T-cell (primary cell): ENCODE results near the gene MYO1D. TPM values are rescaled to one million over a fixed set of nuclear protein-coding genes. Genes with fewer than 3 reads are reported as not detected.

Source experiments
- ATAC-seq, 4 experiments: fragments of 200-7000 bp in 3 of 4; fragments of 150-1000 bp in 1 of 4; cut with Tn5 transposase; replicated peaks in 1 of 4; 1 replicate in 3 of 4; 2 replicates in 1 of 4; pipeline ENCODE4 v1.10.0; 2021; ENCODE audit warnings: moderate library complexity in 3 of 4, mild to moderate bottlenecking in 2 of 4, moderate number of reproducible peaks in 1 of 4
- CTCF ChIA-PET, 2 donors: fragments of 300-600 bp; sonication (Branson Sonifier 250); formaldehyde crosslinking; loops; one replicate each; lab custom pipeline; 2022; ENCODE audit warnings: antibody characterized with exemption in 2 of 2; lab: Charles Lee
- POLR2A ChIA-PET, 2 donors: fragments of 300-600 bp; sonication (Branson Sonifier 250); formaldehyde crosslinking; loops; one replicate each; lab custom pipeline; 2022; ENCODE audit warnings: antibody characterized with exemption in 2 of 2; lab: Charles Lee
- DNase-seq, 35 experiments: peaks; one replicate each; pipeline versions ENCODE4 v3.0.0 to v3.0.0-alpha.2; 2013 to 2023
- H3K27ac ChIP-seq: one replicate; pipeline ENCODE4 v1.5.1; 2013; ENCODE audit warnings: low read length
- H3K27me3 ChIP-seq, 2 experiments: replicated peaks in 1 of 2; 1 replicate in 1 of 2; 2 replicates in 1 of 2; pipeline versions ENCODE4 v1.6.1 to v1.7.0; 2013; ENCODE audit warnings: low read length in 1 of 2, mixed read lengths in 1 of 2; ENCODE audit not compliant: control insufficient read depth in 2 of 2, insufficient read depth in 2 of 2; ENCODE audit errors: extremely low read depth in 1 of 2
- H3K36me3 ChIP-seq, 2 donors: 1 replicate in 1 of 2; 2 replicates in 1 of 2; pipeline versions ENCODE4 v1.6.1 to v1.7.0; 2013; ENCODE audit warnings: low read length in 1 of 2; ENCODE audit not compliant: control insufficient read depth in 2 of 2, insufficient read depth in 1 of 2; ENCODE audit errors: extremely low read depth in 1 of 2
- H3K4me1 ChIP-seq, 2 experiments: 1 replicate in 1 of 2; 2 replicates in 1 of 2; pipeline versions ENCODE4 v1.6.1 to v1.7.0; 2013; ENCODE audit warnings: low read length in 2 of 2, mixed read lengths in 1 of 2; ENCODE audit not compliant: insufficient read depth in 2 of 2, control insufficient read depth in 1 of 2; ENCODE audit errors: extremely low read depth in 1 of 2
- H3K4me3 ChIP-seq, 2 donors: 1 replicate in 1 of 2; 2 replicates in 1 of 2; pipeline versions ENCODE4 v1.5.1 to v1.7.0; 2013; ENCODE audit warnings: mild to moderate bottlenecking in 2 of 2, low read length in 1 of 2, moderate library complexity in 1 of 2; ENCODE audit not compliant: control insufficient read depth in 1 of 2; ENCODE audit errors: extremely low read depth in 1 of 2
- H3K9me3 ChIP-seq: 2 replicates; pipeline ENCODE4 v1.7.0; 2013
- H3K27ac Mint-ChIP-seq, 2 donors: one replicate each; pipeline ENCODE4 v1.8.0; 2020 to 2021; ENCODE audit warnings: mild to moderate bottlenecking in 2 of 2, mixed read lengths in 2 of 2
- H3K27me3 Mint-ChIP-seq, 2 donors: one replicate each; pipeline ENCODE4 v1.8.0; 2021 to 2022; ENCODE audit warnings: mixed read lengths in 2 of 2
- H3K36me3 Mint-ChIP-seq: one replicate; pipeline ENCODE4 v1.8.0; 2021; ENCODE audit warnings: mixed read lengths
- H3K4me1 Mint-ChIP-seq, 3 donors: one replicate each; pipeline ENCODE4 v1.8.0; 2020 to 2022; ENCODE audit warnings: mixed read lengths in 3 of 3, mild to moderate bottlenecking in 1 of 3
- H3K4me3 Mint-ChIP-seq, 3 donors: one replicate each; pipeline ENCODE4 v1.8.0; 2020 to 2022; ENCODE audit warnings: mild to moderate bottlenecking in 3 of 3, mixed read lengths in 3 of 3, moderate library complexity in 3 of 3
- H3K9me3 Mint-ChIP-seq, 3 donors: one replicate each; pipeline ENCODE4 v1.8.0; 2020 to 2022; ENCODE audit warnings: mixed read lengths in 3 of 3
- WGBS: methylation state at CpG from one replicate; pipeline ENCODE4 v1.1.5; 2013; ENCODE audit warnings: missing lambda C conversion rate; ENCODE audit not compliant: insufficient coverage; 5-methylcytosine and 5-hydroxymethylcytosine counted together
- total RNA-seq, 35 experiments: library from RNA in 6 of 35; stranded (reverse) in 6 of 35; fragments of 120-200 nt in 1 of 35; gene quantifications; one replicate each; pipeline versions ENCODE4 v1.2.1 to v1.2.4 and lab custom pipeline; 2013 to 2026

The MYO1D gene
- total RNA-seq, 5 donors from 2014 or later (not counting 1 experiment from before 2014, with no cell fraction given), result 8.3 to 11.1 (median 9.5) TPM

- Mint-ChIP-seq H3K27me3 (peaks cover 2 to 8% of the 10 kb centered on the region in 2 donors), H3K9me3 (no peaks in the 10 kb centered on the region), H3K36me3 (no peaks in the 10 kb centered on the region), H3K4me1 (no peaks in the 10 kb centered on the region), H3K27ac (no peak overlapping the region), H3K4me3 (no peak overlapping the region)
- H3K36me3 ChIP-seq, result no peaks in the 10 kb centered on the region
- H3K4me3 ChIP-seq, result no peak overlapping the region
- CTCF ChIA-PET, result interaction anchor here in 1 of 2 donors (1.3 kb wide), 1 partner anchor 8 kb away, joined by 4 read pairs; the partner anchor contains the start of gene MYO1D
- POLR2A ChIA-PET, result interaction anchor here in 1 of 2 donors (0.6 kb wide), 1 partner anchor 77 kb away, joined by 3 read pairs; no protein-coding TSS in a partner anchor
- DNase-seq (no peak), ATAC-seq (no peak)
- no peaks in the 10 kb centered on the region for H3K4me1 ChIP-seq
- H3K27me3 ChIP-seq, result no peaks in the 10 kb centered on the region
- no peaks in the 10 kb centered on the region for H3K9me3 ChIP-seq
- H3K27ac ChIP-seq, result no peak overlapping the region
- WGBS, result 80% methylated on average over 2 of the region's 6 CpGs
Observed at GRCh38 chr17:32869345-32870026, 7.4 kb downstream of the MYO1D start.

- Histone ChIP-seq H3K9me3 (no peaks in the 10 kb centered on the region), H3K4me3 (no peak overlapping the region), H3K36me3 (no peaks in the 10 kb centered on the region), H3K27ac (no peak overlapping the region), H3K4me1 (no peaks in the 10 kb centered on the region), H3K27me3 (no peaks in the 10 kb centered on the region)
- CTCF ChIA-PET, result interaction anchor here in 1 of 2 donors (3.2 kb wide), 1 partner anchor 12 kb away, joined by 7 read pairs; the partner anchor contains the start of gene MYO1D
- WGBS, result no CpG with 5 or more reads among the region's 4 CpGs
- Mint-ChIP-seq H3K9me3 (no peaks in the 10 kb centered on the region), H3K4me1 (no peaks in the 10 kb centered on the region), H3K27me3 (peaks cover 4 to 13% of the 10 kb centered on the region in 2 donors), H3K36me3 (no peaks in the 10 kb centered on the region), H3K27ac (no peak overlapping the region), H3K4me3 (no peak overlapping the region)
- ATAC-seq, result no peak
- POLR2A ChIA-PET, result no interaction called here
- no peak for DNase-seq
Observed at GRCh38 chr17:32865141-32865540, 11.8 kb downstream of the MYO1D start.

- H3K27me3 ChIP-seq, result peaks cover 0 to 2% of the 10 kb centered on the region in 2 experiments
- no peak overlapping the region for H3K27ac Mint-ChIP-seq
- DNase-seq (no peak), ATAC-seq (no peak)
- H3K36me3 ChIP-seq, result no peaks in the 10 kb centered on the region
- H3K4me3 ChIP-seq, result no peak overlapping the region
- POLR2A ChIA-PET, result no interaction called here
- no peaks in the 10 kb centered on the region for H3K9me3 ChIP-seq
- H3K36me3 Mint-ChIP-seq, result no peaks in the 10 kb centered on the region
- CTCF ChIA-PET, result interaction anchor here in 1 of 2 donors (0.5 to 3.2 kb wide), 3 partner anchors 13 to 1996 kb away, joined by 3 to 7 read pairs (median 5); partner anchors contain the start of gene MYO1D
- peaks cover 4 to 13% of the 10 kb centered on the region in 2 donors for H3K27me3 Mint-ChIP-seq
- no peaks in the 10 kb centered on the region for H3K4me1 Mint-ChIP-seq
- H3K4me1 ChIP-seq, result no peaks in the 10 kb centered on the region
- no peak overlapping the region for H3K27ac ChIP-seq
- no peaks in the 10 kb centered on the region for H3K9me3 Mint-ChIP-seq
- WGBS, result no CpG with 5 or more reads among the region's 1 CpG
- H3K4me3 Mint-ChIP-seq, result no peak overlapping the region
Observed at GRCh38 chr17:32863559-32863958, 13.4 kb downstream of the MYO1D start.

GRCh38 chr17:32862940-32863339 lies 14.0 kb downstream of the MYO1D start:
- Histone ChIP-seq H3K4me3 (no peak overlapping the region), H3K9me3 (no peaks in the 10 kb centered on the region), H3K27me3 (peaks cover 0 to 2% of the 10 kb centered on the region in 2 experiments), H3K4me1 (no peaks in the 10 kb centered on the region), H3K36me3 (no peaks in the 10 kb centered on the region), H3K27ac (no peak overlapping the region)
- WGBS, result 90% methylated on average over 2 of the region's 2 CpGs
- H3K36me3 Mint-ChIP-seq, result no peaks in the 10 kb centered on the region
- no peaks in the 10 kb centered on the region for H3K4me1 Mint-ChIP-seq
- DNase-seq (no peak), ATAC-seq (no peak)
- H3K27me3 Mint-ChIP-seq, result peaks cover 4 to 13% of the 10 kb centered on the region in 2 donors
- ChIA-PET POLR2A (no interaction called here), CTCF (interaction anchor here in 1 of 2 donors (0.5 to 3.2 kb wide), 3 partner anchors 14 to 1995 kb away, joined by 3 to 7 read pairs (median 5); partner anchors contain the start of gene MYO1D)
- no peak overlapping the region for H3K4me3 Mint-ChIP-seq
- H3K27ac Mint-ChIP-seq, result no peak overlapping the region
- H3K9me3 Mint-ChIP-seq, result no peaks in the 10 kb centered on the region

- no peaks in the 10 kb centered on the region for H3K36me3 ChIP-seq
- peaks cover 2% of the 10 kb centered on the region for H3K36me3 Mint-ChIP-seq
- no peak overlapping the region for H3K27ac Mint-ChIP-seq
- no peaks in the 10 kb centered on the region for H3K9me3 ChIP-seq
- no peaks in the 10 kb centered on the region for H3K4me1 Mint-ChIP-seq
- no peak overlapping the region for H3K4me3 ChIP-seq
- ChIA-PET CTCF (no interaction called here), POLR2A (interaction anchor here in 1 of 2 donors (0.6 kb wide), 1 partner anchor 11 kb away, joined by 6 read pairs; no protein-coding TSS in a partner anchor)
- no peaks in the 10 kb centered on the region for H3K9me3 Mint-ChIP-seq
- peaks cover 0 to 2% of the 10 kb centered on the region in 2 experiments for H3K27me3 ChIP-seq
- H3K27ac ChIP-seq, result no peak overlapping the region
- peaks cover 4 to 13% of the 10 kb centered on the region in 2 donors for H3K27me3 Mint-ChIP-seq
- ATAC-seq (no peak), DNase-seq (no peak)
- WGBS, result 100% methylated on average over 2 of the region's 4 CpGs
- no peaks in the 10 kb centered on the region for H3K4me1 ChIP-seq
- no peak overlapping the region for H3K4me3 Mint-ChIP-seq
Observed at GRCh38 chr17:32861981-32862380, 14.9 kb downstream of the MYO1D start.

- ChIA-PET POLR2A (interaction anchor here in 1 of 2 donors (0.6 kb wide), 1 partner anchor 10 kb away, joined by 4 read pairs; no protein-coding TSS in a partner anchor), CTCF (interaction anchor here in 1 of 2 donors (1.5 kb wide), 1 partner anchor 17 kb away, joined by 5 read pairs; the partner anchor contains the start of gene MYO1D)
- DNase-seq (no peak), ATAC-seq (no peak)
- Histone ChIP-seq H3K4me1 (no peaks in the 10 kb centered on the region), H3K9me3 (no peaks in the 10 kb centered on the region), H3K27me3 (peaks cover 0 to 2% of the 10 kb centered on the region in 2 experiments), H3K36me3 (no peaks in the 10 kb centered on the region), H3K27ac (no peak overlapping the region), H3K4me3 (no peak overlapping the region)
- Mint-ChIP-seq H3K9me3 (no peaks in the 10 kb centered on the region), H3K4me1 (no peaks in the 10 kb centered on the region), H3K36me3 (peaks cover 2% of the 10 kb centered on the region), H3K27me3 (peaks cover 3 to 5% of the 10 kb centered on the region in 2 donors), H3K4me3 (no peak overlapping the region), H3K27ac (no peak overlapping the region)
- WGBS, result no CpG with 5 or more reads among the region's 2 CpGs
Observed at GRCh38 chr17:32859857-32860525, 16.9 kb downstream of the MYO1D start.
